Stimulated activated CD4-positive, alpha-beta T cell treated with anti-CD3 and anti-CD28 coated beads, Interleukin-15, amount 100 ng/mL, for 1 hour (primary cell): ENCODE data around the gene PDE4D.

ENCODE experiments used
- DNase-seq, 2 donors: peaks; one replicate each; pipeline ENCODE4 v3.0.0-alpha.2; 2020; ENCODE audit warnings: low read depth in 1 of 2, low spot score in 1 of 2

PDE4D gene

DNA sequence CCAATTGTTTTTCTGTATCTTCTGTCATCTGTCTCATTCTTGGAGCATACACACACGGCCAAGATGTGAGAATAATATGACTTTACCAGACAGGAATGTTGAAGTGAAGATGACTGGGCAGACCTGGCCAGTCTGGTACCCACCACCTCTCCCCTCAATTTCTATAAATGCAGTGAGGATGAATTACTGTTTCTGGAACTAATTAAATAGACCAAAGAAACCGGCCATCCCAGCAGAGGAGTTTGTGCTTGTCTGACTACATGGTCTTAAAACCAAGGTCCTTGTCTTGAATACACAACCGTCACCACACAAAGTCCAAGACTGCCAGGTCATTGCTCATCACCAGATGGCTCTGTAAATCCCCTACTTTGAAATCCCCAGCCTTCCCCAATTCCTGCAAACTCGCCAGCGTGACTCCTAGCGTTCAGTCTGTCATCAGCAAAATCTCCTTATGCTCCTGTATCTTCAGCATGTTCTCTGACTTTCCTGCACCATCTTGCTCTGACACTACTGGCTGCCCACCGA, 147.2 kb downstream of the PDE4D start:
- no peak for DNase-seq

GRCh38 chr5:59745415-59745863, 148.1 kb downstream of the PDE4D start:
- no peak for DNase-seq

DNA sequence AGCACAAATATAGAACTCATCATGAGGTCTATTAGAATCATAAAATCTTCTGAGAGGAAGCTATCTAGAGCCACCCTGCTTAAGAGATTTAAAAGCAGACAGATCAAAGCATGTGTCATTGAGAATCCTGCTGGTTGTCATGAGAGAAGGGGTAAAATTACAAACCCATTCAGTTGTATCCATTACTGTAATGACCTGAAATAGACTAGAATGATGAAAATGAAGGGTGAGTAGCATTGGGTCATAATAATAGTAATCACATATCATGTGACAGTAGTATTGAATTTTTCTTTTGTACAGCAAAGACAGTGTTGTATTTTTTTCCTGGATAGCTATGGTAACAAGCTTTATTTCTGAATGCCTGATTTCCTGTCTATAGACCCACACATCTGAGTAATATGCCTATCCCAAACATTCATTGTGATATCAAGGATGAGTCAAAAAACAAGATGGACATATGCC, 149.0 kb downstream of the PDE4D start:
- DNase-seq = no peak

DNA sequence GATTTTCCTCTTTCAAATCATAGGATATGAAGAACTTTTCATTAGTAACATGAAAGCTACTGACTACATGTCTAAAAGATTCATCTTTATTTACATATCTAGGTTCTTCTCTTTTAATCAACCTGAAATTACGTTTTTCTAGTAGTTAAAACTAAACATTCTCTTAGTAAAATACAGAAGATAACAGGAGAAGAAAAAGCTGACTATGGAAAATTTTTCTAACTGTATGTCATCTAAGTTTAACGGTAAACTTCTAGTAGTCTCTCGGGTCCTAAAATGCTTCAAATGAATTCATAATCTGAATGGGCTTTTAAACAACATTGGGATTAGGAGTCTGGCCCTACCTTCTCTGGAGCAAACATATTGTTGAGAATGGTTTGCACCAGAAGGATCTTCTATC, 151.9 kb downstream of the PDE4D start:
- DNase-seq = no peak

DNA sequence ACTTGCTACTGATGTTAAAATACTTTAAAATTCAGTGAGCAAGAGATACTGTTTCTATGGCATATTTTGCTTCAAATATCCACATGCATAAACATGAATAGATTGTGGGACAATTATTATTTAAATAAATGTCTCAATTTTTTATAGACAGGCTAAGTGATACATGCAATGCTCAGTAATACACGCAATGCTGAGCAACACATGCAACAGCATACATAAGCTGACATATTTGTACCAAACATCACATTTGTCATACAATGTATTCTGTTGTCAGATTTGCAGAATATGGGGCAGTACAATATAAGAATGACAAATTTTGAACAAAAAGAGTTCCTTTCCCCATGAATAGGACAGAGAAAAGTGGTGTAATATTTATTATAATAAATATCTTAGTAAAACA, 155.5 kb downstream of the PDE4D start:
- no peak for DNase-seq

- DNase-seq = no peak
Observed at GRCh38 chr5:59732806-59733205, 160.7 kb downstream of the PDE4D start.

- no peak for DNase-seq
Observed at GRCh38 chr5:59732301-59732700, 161.2 kb downstream of the PDE4D start.

DNA sequence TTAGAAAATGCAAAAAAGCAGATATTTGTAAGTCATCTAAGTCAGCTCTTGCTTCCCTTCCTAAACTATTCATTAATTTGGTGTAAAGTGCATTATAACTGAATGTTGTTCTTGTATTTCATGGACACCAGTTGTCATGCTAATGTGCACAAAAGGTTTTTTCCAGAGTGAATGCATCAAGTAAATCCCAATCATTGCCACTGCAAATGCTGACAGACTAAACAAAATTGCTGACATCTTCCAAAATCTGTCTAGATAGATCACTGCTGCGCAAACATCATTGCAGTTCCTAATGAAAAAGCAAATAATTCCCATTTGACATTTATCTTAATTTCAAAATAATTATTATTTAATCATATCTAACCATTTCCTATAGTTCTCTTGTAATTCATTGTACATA, 161.7 kb downstream of the PDE4D start:
- no peak for DNase-seq

GRCh38 chr5:59729820-59730219, 163.7 kb downstream of the PDE4D start:
- DNase-seq = no peak

DNA sequence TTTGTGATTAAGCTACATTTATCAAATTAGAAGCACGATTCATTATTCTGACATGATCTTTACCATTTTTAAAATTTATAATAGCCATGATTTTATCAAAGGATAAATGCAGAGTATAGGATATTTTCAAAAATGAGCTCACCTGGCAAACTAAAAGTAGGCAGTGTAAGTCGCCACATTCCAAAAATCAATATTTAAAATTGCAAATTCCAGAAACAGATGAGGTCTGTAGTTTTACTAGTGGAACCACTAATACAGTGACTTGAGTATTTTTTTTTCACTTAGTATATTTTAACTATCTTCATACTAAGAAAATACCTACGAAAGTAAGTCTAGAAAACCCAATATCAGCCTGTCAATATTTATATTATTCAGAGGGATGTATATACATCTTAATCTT, 164.2 kb downstream of the PDE4D start:
- no peak for DNase-seq

DNA sequence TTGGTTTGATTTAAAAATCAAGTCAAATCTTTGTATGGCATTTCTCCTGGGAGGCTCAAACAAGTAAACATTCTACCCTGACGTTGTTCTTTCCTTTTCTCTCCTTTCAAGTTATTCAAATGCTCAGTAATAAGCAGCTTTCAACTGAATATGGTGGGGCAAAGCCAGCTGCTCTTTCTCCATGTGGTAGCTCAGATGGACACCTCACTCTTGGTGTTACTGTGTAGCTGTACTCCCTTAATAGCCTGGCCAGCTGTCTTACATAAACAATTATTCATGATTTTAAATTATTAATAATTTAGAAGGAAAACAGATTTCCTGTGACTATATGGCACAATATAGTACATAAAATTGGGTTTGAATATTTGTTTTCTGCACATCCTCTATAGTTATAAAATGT, 165.2 kb downstream of the PDE4D start:
- DNase-seq = no peak

- no peak for DNase-seq
Observed at GRCh38 chr5:59727186-59727585, 166.3 kb downstream of the PDE4D start.

GRCh38 chr5:59725392-59725767, 168.1 kb downstream of the PDE4D start:
- DNase-seq = no peak

DNA sequence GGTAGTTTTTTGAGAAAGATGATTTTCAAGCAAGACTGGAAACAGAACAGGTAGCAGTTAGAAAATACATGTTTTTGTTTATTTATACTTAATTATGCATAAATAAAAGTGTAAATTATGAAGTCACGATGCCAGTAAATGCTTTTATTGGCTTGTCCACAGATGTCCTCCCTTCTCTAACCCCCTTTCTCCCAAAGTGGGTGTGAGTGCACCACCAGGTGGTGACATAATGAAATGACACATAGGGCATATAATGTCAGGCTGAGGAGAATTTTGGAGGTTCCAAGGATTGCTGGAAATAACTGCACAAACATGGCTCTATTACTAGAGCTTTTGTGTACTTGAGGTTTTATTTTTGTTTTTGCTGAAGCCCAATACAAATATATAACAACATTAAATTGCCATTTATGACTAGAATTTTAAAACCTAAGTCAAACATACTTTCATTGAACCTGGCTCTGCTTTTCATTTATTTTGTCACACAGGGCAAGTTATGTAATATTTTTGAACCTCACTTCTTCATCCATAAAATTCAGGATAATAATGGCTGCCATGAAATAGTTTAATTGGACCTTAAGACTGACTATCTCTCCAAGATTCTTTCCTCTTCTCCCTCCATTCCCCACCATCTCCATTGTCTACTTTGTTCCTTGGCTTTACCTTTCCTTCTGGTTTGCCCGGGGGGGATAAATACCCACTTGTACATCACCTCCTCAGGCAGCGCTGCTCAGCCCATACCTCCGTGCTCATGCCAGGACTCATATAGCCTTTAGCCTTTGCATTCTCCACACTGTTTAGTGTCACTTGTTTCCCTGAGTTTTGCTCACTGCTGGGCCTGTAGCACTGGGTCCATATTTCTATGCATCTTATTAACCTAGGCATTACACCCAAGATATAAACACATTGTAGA, 168.8 kb downstream of the PDE4D start:
- no peak for DNase-seq

- DNase-seq = no peak
Observed at GRCh38 chr5:59722874-59723273, 170.7 kb downstream of the PDE4D start.

DNA sequence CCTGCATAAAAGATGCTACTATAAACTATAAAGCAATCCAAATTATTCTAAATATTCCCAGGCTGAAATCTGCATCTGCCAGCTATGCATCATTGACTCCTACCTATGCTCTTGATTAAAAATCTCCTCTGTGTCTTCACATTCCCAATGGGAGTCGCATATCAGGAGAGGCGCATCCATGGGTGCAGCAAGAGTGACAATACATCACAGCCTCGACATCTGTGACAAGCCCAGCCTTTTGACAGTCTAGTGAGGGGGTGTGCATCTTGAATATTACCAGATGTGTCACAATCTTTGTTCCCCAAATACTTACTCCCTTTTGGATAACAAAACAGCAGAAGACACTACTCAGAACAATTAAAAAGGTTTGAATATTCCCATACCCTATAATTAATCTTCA, 171.8 kb downstream of the PDE4D start:
- no peak for DNase-seq

DNA sequence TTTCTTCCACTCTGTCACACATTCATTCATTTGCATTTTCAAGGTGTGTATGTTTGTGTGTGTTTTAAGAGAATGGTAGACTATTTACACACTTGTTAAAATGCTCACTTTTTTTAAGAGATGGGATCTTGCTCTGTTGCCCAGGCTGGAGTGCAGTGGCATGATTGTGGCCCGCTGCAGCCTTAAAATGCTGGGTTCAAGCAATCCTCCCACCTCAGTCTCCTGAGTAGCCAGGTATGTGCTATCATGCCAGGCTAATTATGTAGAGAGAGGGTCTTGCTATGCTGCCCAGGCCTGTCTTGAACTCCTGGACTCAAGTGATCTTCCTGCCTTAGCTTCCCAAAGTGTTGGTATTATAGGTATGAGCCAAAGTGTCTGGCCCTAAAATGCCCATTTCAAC, 173.5 kb downstream of the PDE4D start:
- DNase-seq = no peak

DNA sequence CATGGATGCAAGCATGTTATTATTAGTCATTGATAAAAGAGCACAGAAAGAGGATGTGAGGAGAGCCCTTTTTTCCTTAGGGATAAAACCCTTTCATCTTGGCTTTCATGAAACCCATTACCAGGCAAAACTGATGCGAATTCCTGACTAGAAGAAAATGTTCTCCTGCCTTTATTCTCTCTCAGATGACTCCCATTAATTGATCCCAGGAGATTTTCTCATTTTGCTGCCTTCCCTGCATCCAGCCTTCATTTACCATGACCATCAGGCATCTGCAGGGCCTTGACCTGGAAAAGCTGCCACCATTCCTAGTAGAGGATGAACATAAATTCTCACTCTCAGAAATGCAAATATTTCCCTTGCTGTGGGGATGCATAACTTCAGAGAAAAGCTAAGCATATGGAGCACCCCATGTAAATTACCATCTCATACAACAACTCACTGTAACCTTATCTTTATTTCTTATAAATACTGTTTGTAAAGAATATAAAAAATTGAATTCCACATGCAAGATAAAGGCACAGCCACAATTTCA, 176.5 kb downstream of the PDE4D start:
- no peak for DNase-seq

GRCh38 chr5:59716029-59716428, 177.5 kb downstream of the PDE4D start:
- no peak for DNase-seq

- DNase-seq = no peak
Observed at GRCh38 chr5:59715228-59715627, 178.3 kb downstream of the PDE4D start.

GRCh38 chr5:59713498-59713844, 180.1 kb downstream of the PDE4D start:
- DNase-seq = no peak

DNA sequence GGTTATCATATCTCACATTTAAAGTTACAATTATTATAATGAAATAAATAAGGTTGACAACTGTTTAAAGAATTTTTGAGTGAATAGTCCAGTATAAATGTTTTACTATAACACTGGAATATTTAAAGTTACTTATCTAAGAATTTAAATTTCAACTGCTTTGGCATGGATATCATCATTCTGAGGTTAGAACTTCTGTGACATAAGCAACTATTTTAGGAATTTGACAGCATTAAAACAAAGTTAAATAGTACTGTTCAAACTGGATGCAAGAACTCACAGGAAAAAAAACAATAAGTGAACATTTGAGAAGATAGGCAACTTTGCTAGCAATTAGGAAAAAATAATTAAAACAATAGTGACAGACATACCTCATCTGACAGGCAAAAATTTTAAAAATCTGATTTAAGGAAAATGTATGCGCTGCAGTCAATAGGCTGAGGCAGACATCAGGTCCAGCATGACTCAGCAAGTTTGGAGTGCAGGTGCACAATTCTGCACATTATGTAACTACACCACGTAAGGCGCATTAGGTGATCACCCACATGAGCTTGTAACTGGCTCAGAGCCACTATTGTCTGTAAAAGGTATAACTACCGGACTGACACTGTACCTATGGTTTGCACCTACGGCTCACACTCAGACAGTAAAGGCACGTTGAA, 180.6 kb downstream of the PDE4D start:
- DNase-seq = no peak
